GM12891 (cell line): ENCODE measurements around the gene EHD4.

Source experiments
- PAX5 ChIP-seq: IDR thresholded peaks from 2 replicates; pipeline ENCODE4 v1.6.1; 2011; ENCODE audit warnings: low read length, moderate library complexity, mild to moderate bottlenecking; ENCODE audit not compliant: insufficient read depth, severe bottlenecking
- POLR2A ChIP-seq: IDR thresholded peaks from 2 replicates; pipeline ENCODE4 v1.6.1; 2011; ENCODE audit warnings: low read depth, low read length, control low read depth
- POLR2AphosphoS5 ChIP-seq: IDR thresholded peaks from 2 replicates; pipeline ENCODE4 v1.6.1; 2011; ENCODE audit warnings: low read depth, low read length, control low read depth
- SPI1 ChIP-seq: IDR thresholded peaks from 2 replicates; pipeline ENCODE4 v1.6.1; 2011; ENCODE audit warnings: low read depth, low read length, control low read depth
- TAF1 ChIP-seq: IDR thresholded peaks from 2 replicates; pipeline ENCODE4 v1.6.1; 2011; ENCODE audit warnings: low read depth, low read length, control low read depth

- TF ChIP-seq POLR2A (no peak), TAF1 (no peak), POLR2AphosphoS5 (no peak), PAX5 (no peak), SPI1 (no peak)
Observed at GRCh38 chr15:41869770-41870688, 102.3 kb downstream of the EHD4 start.
